Uterus (tissue), 4 donors: ENCODE data around the gene TMEM242. TPM values are rescaled to one million over a fixed set of nuclear protein-coding genes. Genes with fewer than 3 reads are reported as not detected.

ENCODE experiments used
- DNase-seq, 2 donors: peaks; one replicate each; pipeline ENCODE4 v3.0.0-alpha.2; 2019 to 2020
- H3K27ac ChIP-seq, 2 donors: fragments of 200-600 bp; sonication (generic); 1 replicate in 1 of 2; 2 replicates in 1 of 2; pipeline ENCODE4 v1.5.1; 2016 to 2018
- H3K27me3 ChIP-seq, 2 donors: fragments of 200-600 bp; sonication (generic); one replicate each; pipeline ENCODE4 v1.5.1; 2018 to 2019; ENCODE audit warnings: control low read depth in 1 of 2
- H3K36me3 ChIP-seq, 2 donors: fragments of 200-600 bp; sonication (generic); one replicate each; pipeline ENCODE4 v1.5.1; 2019; ENCODE audit warnings: control low read depth in 1 of 2
- H3K4me1 ChIP-seq, 2 donors: fragments of 200-600 bp; sonication (generic); one replicate each; pipeline ENCODE4 v1.5.1; 2018 to 2019; ENCODE audit warnings: control low read depth in 1 of 2
- H3K4me3 ChIP-seq, 2 donors: fragments of 200-600 bp; sonication (generic); 1 replicate in 1 of 2; 2 replicates in 1 of 2; pipeline ENCODE4 v1.5.1; 2018 to 2019; ENCODE audit warnings: mild to moderate bottlenecking in 1 of 2
- H3K9me3 ChIP-seq, 2 donors: fragments of 200-600 bp; sonication (generic); one replicate each; pipeline ENCODE4 v1.5.1; 2019; ENCODE audit warnings: control low read depth in 1 of 2
- CTCF ChIP-seq, 4 experiments: fragments of 200-600 bp in 2 of 4; fragments of 450-650 bp in 2 of 4; sonication (generic) in 2 of 4; IDR thresholded peaks; one replicate each; pipeline ENCODE4 v1.5.1; 2016 to 2019; ENCODE audit warnings: antibody characterized with exemption in 4 of 4, mild to moderate bottlenecking in 2 of 4, moderate library complexity in 1 of 4
- POLR2A ChIP-seq, 2 donors: fragments of 450-650 bp; IDR thresholded peaks; one replicate each; pipeline ENCODE4 v1.6.1; 2016; ENCODE audit warnings: antibody characterized with exemption in 2 of 2, mild to moderate bottlenecking in 1 of 2, moderate library complexity in 1 of 2
- intact Hi-C: fragments of 100-400 bp; cut with DNase I; formaldehyde crosslinking; loops from one replicate; pipeline ENCODE4 v1.15.1; 2023; ENCODE audit warnings: low total_unique reads
- total RNA-seq, 4 donors: library from RNA; depleted of rRNA in 3 of 4; stranded (reverse); fragments of >200 nt in 3 of 4; gene quantifications; one replicate each; pipeline versions ENCODE4 v1.1.0 to v1.2.4, GENCODE V29; 2014 to 2023
- donor health status: DM: yes; HTN: yes; CAD: no.

Gene TMEM242
- total RNA-seq, result 10 to 100 TPM in 3 of 4 donors, 1 to 10 TPM in 1; 3.3 to 14.2 (median 11.8) TPM

DNA sequence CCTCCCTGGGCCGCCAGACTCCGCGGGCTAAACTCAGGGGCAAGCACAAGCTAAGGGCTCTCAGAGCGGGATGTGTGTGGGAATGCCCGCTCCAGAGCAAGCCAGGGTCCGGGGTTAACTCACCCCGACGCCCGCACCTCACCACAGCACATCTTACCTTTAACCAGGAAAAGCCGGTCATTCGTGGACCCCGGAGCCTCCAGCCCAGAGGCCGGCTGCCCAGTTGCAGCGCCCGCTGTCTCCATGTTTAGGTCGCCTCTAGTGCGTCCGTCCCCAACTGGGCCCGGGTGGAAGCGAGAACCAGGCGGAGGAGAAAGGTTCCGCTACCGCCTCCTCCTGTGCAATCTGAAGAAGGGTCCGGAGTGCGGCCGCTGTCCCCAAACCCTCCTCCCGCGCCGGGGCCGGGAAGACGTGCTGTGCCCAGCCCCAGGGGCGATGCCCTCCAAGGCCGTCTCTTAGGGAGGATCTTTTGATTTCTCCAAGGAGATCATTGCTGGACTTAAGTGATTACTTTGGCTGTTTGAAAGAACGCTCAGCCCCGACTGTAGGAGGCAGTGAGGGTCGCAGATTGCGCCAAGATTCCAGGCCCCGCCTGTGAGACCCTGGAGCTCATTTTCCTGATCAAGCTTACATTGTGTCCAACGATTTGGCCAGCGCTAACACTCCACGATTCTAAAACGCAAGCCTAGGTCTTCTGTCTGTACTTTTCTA is at the start of gene TMEM242:
Gene TMEM242 (minus strand): TSS at position 265 of the 711 bp plus-strand sequence. CDS start 20 bp downstream, at position 245.
- DNase-seq, result peak; percentile 89 to 94
- Histone ChIP-seq H3K4me1 (no peaks in the 10 kb centered on the region), H3K27ac (peak within 1 kb of the TSS; percentile 91 to 93), H3K9me3 (no peaks in the 10 kb centered on the region), H3K36me3 (no peaks in the 10 kb centered on the region), H3K27me3 (no peaks in the 10 kb centered on the region), H3K4me3 (peak within 1 kb of the TSS; percentile 73 to 95)
- intact Hi-C loops, result loop anchor here (10.0 kb wide), 2 partner anchors 61 to 341 kb away; partner anchors contain the start of gene ZDHHC14
- TF ChIP-seq POLR2A (IDR thresholded peaks at IDR 0.05), result peak; percentile 44 to 70
- TF ChIP-seq CTCF (IDR thresholded peaks at IDR 0.05), result peak; percentile 16 to 51 (median 46)

- TF ChIP-seq CTCF (IDR thresholded peaks at IDR 0.05) (no peak), POLR2A (IDR thresholded peaks at IDR 0.05) (no peak)
- intact Hi-C loops, result no loop called here
- H3K36me3 ChIP-seq, result no peaks in the 10 kb centered on the region
- no peak for DNase-seq
- H3K27me3 ChIP-seq, result no peaks in the 10 kb centered on the region
- no peaks in the 10 kb centered on the region for H3K4me1 ChIP-seq
- no peak overlapping the region for H3K4me3 ChIP-seq
- H3K9me3 ChIP-seq, result no peaks in the 10 kb centered on the region
- H3K27ac ChIP-seq, result no peak overlapping the region
Observed at GRCh38 chr6:157372501-157373280, 49.4 kb upstream of the TMEM242 start.

DNA sequence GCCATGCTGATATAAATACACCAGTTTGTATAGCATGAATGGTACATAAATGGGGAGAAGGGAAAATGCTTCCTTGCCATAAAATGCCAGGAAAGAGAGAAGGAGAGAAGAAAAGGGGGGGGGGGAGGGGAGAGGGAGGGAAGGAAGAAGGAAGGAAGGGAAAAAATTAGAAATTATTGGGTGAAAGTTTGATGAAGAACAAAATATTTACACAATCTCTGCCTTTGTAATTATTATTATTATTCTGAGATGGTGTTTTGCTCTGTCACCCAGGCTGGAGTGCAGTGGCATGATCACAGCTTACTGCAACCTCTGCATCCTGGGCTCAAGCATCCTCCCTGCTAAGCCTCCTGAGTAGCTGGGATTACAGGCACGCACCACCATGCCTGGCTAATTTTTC is 47.4 kb upstream of the TMEM242 start:
- Histone ChIP-seq H3K27me3 (no peaks in the 10 kb centered on the region), H3K4me1 (no peaks in the 10 kb centered on the region), H3K4me3 (no peak overlapping the region), H3K36me3 (no peaks in the 10 kb centered on the region), H3K27ac (no peak overlapping the region), H3K9me3 (no peaks in the 10 kb centered on the region)
- no peak for DNase-seq
- no peak for TF ChIP-seq POLR2A (IDR thresholded peaks at IDR 0.05)
- TF ChIP-seq CTCF (IDR thresholded peaks at IDR 0.05), result no peak
- intact Hi-C loops, result no loop called here

DNA sequence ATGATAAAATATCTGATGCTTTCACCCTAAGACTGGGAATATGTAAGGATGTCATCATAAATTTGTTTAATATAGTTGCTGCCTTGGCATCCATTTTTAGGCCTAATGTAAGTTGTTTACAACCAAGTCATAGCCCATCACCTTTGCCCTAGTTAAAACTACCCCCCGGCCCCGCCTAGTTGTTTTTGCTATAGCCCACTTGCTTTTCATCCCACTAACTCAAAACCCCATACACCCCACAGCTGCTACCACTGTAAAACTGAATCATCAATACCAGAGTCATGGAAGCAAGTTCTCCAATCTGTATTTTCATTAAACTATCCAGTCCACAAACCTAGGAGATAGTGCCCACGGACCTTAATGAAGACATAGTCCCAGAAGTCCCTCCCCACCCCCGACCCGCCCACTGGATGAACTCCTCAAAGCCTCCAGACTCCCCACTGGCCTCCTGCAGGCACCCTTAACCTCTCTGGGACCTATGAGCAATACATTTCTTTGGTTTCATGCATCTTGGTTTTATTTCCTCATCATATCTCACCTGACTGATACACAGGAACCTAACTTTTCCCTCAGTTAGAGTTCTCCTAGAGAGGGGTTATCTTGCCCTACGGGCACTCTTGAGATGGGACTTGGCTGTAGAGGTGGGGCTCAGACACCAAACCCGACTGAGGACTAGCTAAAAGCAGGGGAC is 45.2 kb upstream of the TMEM242 start:
- Histone ChIP-seq H3K36me3 (peaks cover 0 to 2% of the 10 kb centered on the region in 2 donors), H3K27ac (no peak overlapping the region), H3K4me3 (no peak overlapping the region), H3K4me1 (no peaks in the 10 kb centered on the region), H3K9me3 (no peaks in the 10 kb centered on the region), H3K27me3 (no peaks in the 10 kb centered on the region)
- TF ChIP-seq CTCF (IDR thresholded peaks at IDR 0.05) (no peak), POLR2A (IDR thresholded peaks at IDR 0.05) (no peak)
- DNase-seq, result no peak
- intact Hi-C loops, result no loop called here
